HS-27A (cell line): ENCODE data around the gene HHIPL1.

ENCODE experiments used
- DNase-seq: peaks from one replicate; pipeline ENCODE4 v3.0.0-alpha.2; 2012; ENCODE audit warnings: low read depth, missing footprints

The HHIPL1 gene

GRCh38 chr14:99716850-99717681 lies 72.1 kb downstream of the HHIPL1 start:
- no peak for DNase-seq

GRCh38 chr14:99717682-99718013 lies 72.7 kb downstream of the HHIPL1 start:
- DNase-seq: no peak

- no peak for DNase-seq
Measured at GRCh38 chr14:99718031-99718810, 73.3 kb downstream of the HHIPL1 start.

GRCh38 chr14:99718811-99719192 lies 73.9 kb downstream of the HHIPL1 start:
- DNase-seq: no peak

GRCh38 chr14:99720941-99721791 lies 76.2 kb downstream of the HHIPL1 start:
- no peak for DNase-seq

GRCh38 chr14:99721792-99722516 lies 77.0 kb downstream of the HHIPL1 start:
- DNase-seq: no peak

GRCh38 chr14:99722741-99723140 lies 77.8 kb downstream of the HHIPL1 start:
- DNase-seq: no peak

GRCh38 chr14:99724196-99724891 lies 79.4 kb downstream of the HHIPL1 start:
- DNase-seq: no peak

- no peak for DNase-seq
Measured at GRCh38 chr14:99724939-99725773, 80.2 kb downstream of the HHIPL1 start.

GRCh38 chr14:99725774-99726537 lies 81.0 kb downstream of the HHIPL1 start:
- DNase-seq: no peak

GRCh38 chr14:99726538-99727095 lies 81.7 kb downstream of the HHIPL1 start:
- DNase-seq: no peak

- no peak for DNase-seq
Measured at GRCh38 chr14:99727096-99727870, 82.4 kb downstream of the HHIPL1 start.

- DNase-seq: no peak
Measured at GRCh38 chr14:99728231-99728920, 83.4 kb downstream of the HHIPL1 start.

- DNase-seq: no peak
Measured at GRCh38 chr14:99728981-99729451, 84.1 kb downstream of the HHIPL1 start.
